CD14-positive monocyte (primary cell): ENCODE results near the gene TVP23C. TPM values are rescaled to one million over a fixed set of nuclear protein-coding genes. Genes with fewer than 3 reads are reported as not detected.

Source experiments
- DNase-seq, 3 donors: peaks; one replicate each; pipeline ENCODE4 v3.0.0-alpha.2; 2011 to 2022
- H2AFZ ChIP-seq: 2 replicates; pipeline ENCODE4 v1.6.0; 2012; ENCODE audit warnings: mild to moderate bottlenecking, low read depth, low read length, inconsistent platforms; ENCODE audit not compliant: insufficient read depth, poor library complexity, severe bottlenecking
- H3K27ac ChIP-seq, 2 donors: 1 replicate in 1 of 2; 2 replicates in 1 of 2; pipeline ENCODE4 v1.5.1; 2012 to 2013; ENCODE audit warnings: low read length in 2 of 2, control low read depth in 1 of 2, inconsistent platforms in 1 of 2, low read depth in 1 of 2, mild to moderate bottlenecking in 1 of 2
- H3K27me3 ChIP-seq, 2 donors: one replicate each; pipeline versions ENCODE4 v1.6.0 to v1.6.1; 2011 to 2013; ENCODE audit warnings: low read length in 2 of 2; ENCODE audit not compliant: control insufficient read depth in 2 of 2, insufficient read depth in 2 of 2
- H3K36me3 ChIP-seq, 2 donors: replicated peaks in 1 of 2; 1 replicate in 1 of 2; 2 replicates in 1 of 2; pipeline versions ENCODE4 v1.5.1 to v1.6.1; 2012 to 2013; ENCODE audit warnings: low read length in 2 of 2, control low read depth in 1 of 2, inconsistent platforms in 1 of 2, mild to moderate bottlenecking in 1 of 2; ENCODE audit not compliant: insufficient read depth in 2 of 2, control insufficient read depth in 1 of 2
- H3K4me1 ChIP-seq, 2 donors: 1 replicate in 1 of 2; 2 replicates in 1 of 2; pipeline versions ENCODE4 v1.5.1 to v1.6.1; 2012 to 2013; ENCODE audit warnings: low read length in 2 of 2, control low read depth in 1 of 2, inconsistent platforms in 1 of 2, mild to moderate bottlenecking in 1 of 2, moderate library complexity in 1 of 2; ENCODE audit not compliant: insufficient read depth in 2 of 2, control insufficient read depth in 1 of 2
- H3K4me2 ChIP-seq: replicated peaks from 2 replicates; pipeline ENCODE3; 2012; ENCODE audit warnings: low read length, moderate library complexity, mild to moderate bottlenecking; ENCODE audit not compliant: poor library complexity, severe bottlenecking; ENCODE audit errors: extremely low read depth
- H3K4me3 ChIP-seq, 3 experiments: fragments of 200-600 bp in 1 of 3; sonication (generic) in 1 of 3; replicated peaks in 1 of 3; 1 replicate in 2 of 3; 2 replicates in 1 of 3; pipeline ENCODE4 v1.5.1; 2011 to 2013; ENCODE audit warnings: low read length in 3 of 3, mild to moderate bottlenecking in 3 of 3, control low read depth in 2 of 3, low read depth in 2 of 3, inconsistent platforms in 1 of 3, moderate library complexity in 1 of 3
- H3K79me2 ChIP-seq: 2 replicates; pipeline ENCODE4 v1.6.0; 2012; ENCODE audit warnings: mild to moderate bottlenecking, control low read depth, inconsistent platforms, low read length, moderate library complexity; ENCODE audit not compliant: insufficient read depth
- H3K9ac ChIP-seq: 2 replicates; pipeline ENCODE4 v1.6.0; 2017; ENCODE audit warnings: low read length, mild to moderate bottlenecking; ENCODE audit not compliant: insufficient read depth, poor library complexity, severe bottlenecking
- H3K9me3 ChIP-seq, 2 donors: replicated peaks in 1 of 2; 1 replicate in 1 of 2; 2 replicates in 1 of 2; pipeline versions ENCODE4 v1.5.1 to v1.6.1; 2012 to 2013; ENCODE audit warnings: low read length in 2 of 2, control low read depth in 1 of 2; ENCODE audit not compliant: control insufficient read depth in 1 of 2, insufficient read depth in 1 of 2
- H4K20me1 ChIP-seq: 2 replicates; pipeline ENCODE4 v1.6.0; 2012; ENCODE audit warnings: mild to moderate bottlenecking, low read length, control low read depth, moderate library complexity; ENCODE audit not compliant: insufficient read depth
- H3K27ac Mint-ChIP-seq, 7 donors: one replicate each; pipeline ENCODE4 v1.8.0; 2020; ENCODE audit warnings: mild to moderate bottlenecking in 7 of 7, mixed read lengths in 7 of 7, moderate library complexity in 6 of 7, inconsistent platforms in 2 of 7
- H3K27me3 Mint-ChIP-seq, 3 donors: one replicate each; pipeline ENCODE4 v1.8.0; 2021 to 2022; ENCODE audit warnings: low read depth in 3 of 3, mild to moderate bottlenecking in 3 of 3, mixed read lengths in 3 of 3, moderate library complexity in 3 of 3, inconsistent platforms in 1 of 3
- H3K36me3 Mint-ChIP-seq, 2 donors: one replicate each; pipeline ENCODE4 v1.8.0; 2020; ENCODE audit warnings: mixed read lengths in 2 of 2, inconsistent platforms in 1 of 2, mild to moderate bottlenecking in 1 of 2
- H3K4me1 Mint-ChIP-seq: one replicate; pipeline ENCODE4 v1.8.0; 2020; ENCODE audit warnings: mild to moderate bottlenecking, mixed read lengths
- H3K4me3 Mint-ChIP-seq, 2 donors: one replicate each; pipeline ENCODE4 v1.8.0; 2020; ENCODE audit warnings: mild to moderate bottlenecking in 2 of 2, mixed read lengths in 2 of 2, moderate library complexity in 1 of 2
- H3K9me3 Mint-ChIP-seq, 7 donors: one replicate each; pipeline ENCODE4 v1.8.0; 2020 to 2022; ENCODE audit warnings: mixed read lengths in 7 of 7, mild to moderate bottlenecking in 6 of 7, moderate library complexity in 6 of 7, inconsistent platforms in 2 of 7
- CTCF ChIP-seq: fragments of 200-600 bp; IDR thresholded peaks from one replicate; pipeline ENCODE4 v1.8.0; 2022; ENCODE audit warnings: antibody characterized with exemption, mild to moderate bottlenecking
- WGBS: methylation state at CpG from one replicate; pipeline ENCODE4 v1.1.5; 2013; ENCODE audit warnings: missing lambda C conversion rate; ENCODE audit not compliant: insufficient coverage; 5-methylcytosine and 5-hydroxymethylcytosine counted together
- intact Hi-C, 2 donors: fragments of 100-400 bp; cut with micrococcal nuclease; formaldehyde crosslinking; loops; one replicate each; pipeline versions ENCODE4 v1.15.0 to v1.15.1; 2023
- polyA plus RNA-seq, 3 donors: library from polyadenylated mRNA; depleted of rRNA in 1 of 3; unstranded in 2 of 3; stranded (reverse) in 1 of 3; fragments of 300-500 nt in 2 of 3; fragments of >200 nt in 1 of 3; fragmentation: Illumina TruSeq in 2 of 3; gene quantifications; 1 replicate in 2 of 3; 2 replicates in 1 of 3; pipeline ENCODE4 v1.2.3, GENCODE V29; 2012 to 2021

The TVP23C gene
- polyA plus RNA-seq, 3 donors: 0.88 to 3.3 (median 1.4) TPM

GRCh38 chr17:15456972-15457722 is 106.1 kb downstream of the TVP23C start:
- intact Hi-C loops: no loop called here
- Mint-ChIP-seq H3K4me3 (no peak overlapping the region), H3K27me3 (no peaks in the 10 kb centered on the region), H3K36me3 (no peaks in the 10 kb centered on the region), H3K27ac (peak overlapping the region in 1 of 7 donors; percentile 3), H3K9me3 (peaks cover 2 to 10% (median 5%) of the 10 kb centered on the region in 7 donors), H3K4me1 (no peaks in the 10 kb centered on the region)
- Histone ChIP-seq H3K36me3 (no peaks in the 10 kb centered on the region), H2AFZ (no peak overlapping the region), H3K9me3 (peaks cover 6 to 8% of the 10 kb centered on the region in 2 donors), H3K4me3 (no peak overlapping the region), H3K4me1 (no peaks in the 10 kb centered on the region), H3K4me2 (no peak overlapping the region), H3K27ac (no peak overlapping the region), H3K27me3 (no peaks in the 10 kb centered on the region), H4K20me1 (no peaks in the 10 kb centered on the region), H3K79me2 (no peaks in the 10 kb centered on the region), H3K9ac (no peak overlapping the region)
- DNase-seq: no peak
- WGBS: 80% methylated on average over 11 of the region's 16 CpGs
- no peak for TF ChIP-seq CTCF

- H3K36me3 Mint-ChIP-seq: no peaks in the 10 kb centered on the region
- intact Hi-C loops: no loop called here
- Histone ChIP-seq H3K27ac (no peak overlapping the region), H3K79me2 (no peaks in the 10 kb centered on the region), H3K4me1 (no peaks in the 10 kb centered on the region), H3K9ac (no peak overlapping the region), H2AFZ (no peak overlapping the region), H3K36me3 (no peaks in the 10 kb centered on the region), H3K4me2 (no peak overlapping the region), H3K27me3 (no peaks in the 10 kb centered on the region), H4K20me1 (no peaks in the 10 kb centered on the region), H3K4me3 (no peak overlapping the region), H3K9me3 (peaks cover 6 to 8% of the 10 kb centered on the region in 2 donors)
- no peaks in the 10 kb centered on the region for H3K27me3 Mint-ChIP-seq
- WGBS: 100% methylated on average over 1 of the region's 6 CpGs
- no peak overlapping the region for H3K27ac Mint-ChIP-seq
- H3K4me1 Mint-ChIP-seq: no peaks in the 10 kb centered on the region
- no peak for TF ChIP-seq CTCF
- no peak for DNase-seq
- peaks cover 2 to 10% (median 5%) of the 10 kb centered on the region in 7 donors for H3K9me3 Mint-ChIP-seq
- no peak overlapping the region for H3K4me3 Mint-ChIP-seq
Measured at GRCh38 chr17:15456496-15456895, 106.8 kb downstream of the TVP23C start.
